ENCODE data around the gene POLR3K.

GRCh38 chr16:94918-95265 is 41.5 kb upstream of the POLR3K start:
- no peak for TF ChIP-seq GATA2 (IDR thresholded peaks at IDR 0.05; ENCODE audit: low read depth, low read length)
- TF ChIP-seq GATA3 (IDR thresholded peaks at IDR 0.05; ENCODE audit: low read depth, low read length) = no peak
